ENCODE measurements around the gene TSPAN18. TPM values are rescaled to one million over a fixed set of nuclear protein-coding genes. Genes with fewer than 3 reads are reported as not detected.
A peak's percentile ranks its signal among the peaks of the same experiment; 100 is the strongest.

TSPAN18 gene
- total and polyA plus RNA-seq, 8 donors: 27.2 to 85.8 (median 63.7) TPM

- no peak overlapping the region for H3K27ac ChIP-seq
Measured at GRCh38 chr11:44945666-44946065, 218.9 kb downstream of the TSPAN18 start.

DNA sequence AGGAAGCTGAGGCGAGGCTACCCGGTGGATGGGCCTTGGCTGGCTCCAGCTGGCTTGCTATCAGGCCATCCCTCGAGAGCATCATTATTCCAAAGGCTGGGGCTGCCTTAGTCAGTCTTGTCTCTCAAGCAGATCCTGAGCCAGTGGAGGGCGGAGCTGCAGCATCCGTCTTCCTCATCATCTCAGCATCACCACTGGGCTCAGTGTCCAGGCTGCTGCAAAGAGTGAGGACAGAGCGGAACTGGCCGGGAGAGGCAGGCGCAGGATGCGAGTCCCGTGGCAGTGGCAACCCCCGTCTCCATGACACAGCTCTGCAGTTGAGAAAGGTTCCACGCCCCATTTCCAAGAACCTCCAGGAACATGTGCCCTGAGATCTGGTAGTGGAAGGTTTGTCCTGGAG, 219.5 kb downstream of the TSPAN18 start:
- intact Hi-C loops (cut with DNase I): no loop called here
- TF ChIP-seq CTCF (IDR thresholded peaks at IDR 0.05): no peak
- DNase-seq: no peak
- H3K36me3 ChIP-seq: peaks cover 0 to 15% of the 10 kb centered on the region in 2 donors
- ATAC-seq: no peak
- H3K9me3 ChIP-seq: no peaks in the 10 kb centered on the region
- H3K4me1 ChIP-seq: peaks cover 0 to 70% of the 10 kb centered on the region in 2 donors
- H3K27me3 ChIP-seq: peaks cover 0 to 6% of the 10 kb centered on the region in 2 donors
- H3K4me3 ChIP-seq: no peak overlapping the region
- no peak overlapping the region for H3K27ac ChIP-seq

More at GRCh38 chr11:44945666-44946065, 218.9 kb downstream of the TSPAN18 start:
- H3K4me3 ChIP-seq: no peak overlapping the region
- peak in 1 of 4 donors; percentile 63 for DNase-seq
- H3K9me3 ChIP-seq: no peaks in the 10 kb centered on the region
- peaks cover 0 to 6% of the 10 kb centered on the region in 2 donors for H3K27me3 ChIP-seq
- intact Hi-C loops (cut with DNase I): no loop called here
- TF ChIP-seq CTCF (IDR thresholded peaks at IDR 0.05): no peak
- peaks cover 0 to 17% of the 10 kb centered on the region in 2 donors for H3K36me3 ChIP-seq
- H3K4me1 ChIP-seq: peaks cover 0 to 64% of the 10 kb centered on the region in 2 donors
- no peak for ATAC-seq

DNA sequence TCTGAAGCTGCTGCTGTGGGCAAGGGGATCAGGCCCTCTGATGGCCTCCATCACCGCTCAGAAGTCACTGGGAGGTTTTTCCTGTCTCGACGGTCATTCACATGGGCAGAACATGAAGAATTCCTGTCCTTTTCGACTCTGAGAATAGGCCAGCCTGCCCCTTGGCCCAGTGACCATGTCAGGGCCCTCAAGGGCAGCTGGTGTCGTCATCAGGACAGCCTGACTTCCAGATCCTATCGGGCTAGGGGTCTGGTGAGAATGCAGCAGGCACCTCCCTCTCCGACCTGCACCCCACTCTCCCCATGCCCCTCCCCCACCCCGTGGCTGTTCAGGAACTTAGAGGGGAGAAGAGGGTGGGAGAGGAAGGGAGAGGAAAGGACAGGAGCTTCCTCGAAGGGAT, 220.4 kb downstream of the TSPAN18 start:
- peaks cover 0 to 6% of the 10 kb centered on the region in 2 donors for H3K27me3 ChIP-seq
- H3K4me1 ChIP-seq: peaks cover 0 to 75% of the 10 kb centered on the region in 2 donors
- DNase-seq (no peak), ATAC-seq (no peak)
- H3K36me3 ChIP-seq: peaks cover 0 to 15% of the 10 kb centered on the region in 2 donors
- no peak for TF ChIP-seq CTCF (IDR thresholded peaks at IDR 0.05)
- H3K4me3 ChIP-seq: no peak overlapping the region
- intact Hi-C loops (cut with DNase I): no loop called here
- H3K27ac ChIP-seq: no peak overlapping the region
- H3K9me3 ChIP-seq: no peaks in the 10 kb centered on the region

DNA sequence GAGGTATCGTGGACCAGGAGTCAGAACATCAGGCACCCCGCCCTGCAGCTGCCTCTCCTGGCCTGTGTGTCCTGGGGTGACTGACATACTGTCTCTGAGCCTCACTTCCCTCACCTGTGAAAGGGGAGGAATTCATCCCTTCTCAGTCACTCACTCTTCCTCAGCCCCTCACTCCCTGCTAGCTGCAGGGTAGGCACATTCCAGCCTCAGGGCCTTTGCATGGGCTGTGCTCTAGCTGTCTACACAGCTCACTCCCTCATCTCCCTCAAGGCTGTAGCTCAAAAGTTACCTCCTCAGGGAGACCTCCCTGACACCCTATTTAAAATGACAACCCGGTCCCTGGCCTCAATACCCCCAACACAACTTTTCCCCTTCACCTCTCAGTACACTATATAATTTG, 221.4 kb downstream of the TSPAN18 start:
- intact Hi-C loops (cut with DNase I): no loop called here
- no peak for TF ChIP-seq CTCF (IDR thresholded peaks at IDR 0.05)
- Histone ChIP-seq H3K4me1 (peaks cover 0 to 74% of the 10 kb centered on the region in 2 donors), H3K27ac (no peak overlapping the region), H3K4me3 (no peak overlapping the region), H3K9me3 (no peaks in the 10 kb centered on the region), H3K27me3 (peaks cover 0 to 6% of the 10 kb centered on the region in 2 donors), H3K36me3 (peaks cover 0 to 15% of the 10 kb centered on the region in 2 donors)
- DNase-seq: no peak
- no peak for ATAC-seq

DNA sequence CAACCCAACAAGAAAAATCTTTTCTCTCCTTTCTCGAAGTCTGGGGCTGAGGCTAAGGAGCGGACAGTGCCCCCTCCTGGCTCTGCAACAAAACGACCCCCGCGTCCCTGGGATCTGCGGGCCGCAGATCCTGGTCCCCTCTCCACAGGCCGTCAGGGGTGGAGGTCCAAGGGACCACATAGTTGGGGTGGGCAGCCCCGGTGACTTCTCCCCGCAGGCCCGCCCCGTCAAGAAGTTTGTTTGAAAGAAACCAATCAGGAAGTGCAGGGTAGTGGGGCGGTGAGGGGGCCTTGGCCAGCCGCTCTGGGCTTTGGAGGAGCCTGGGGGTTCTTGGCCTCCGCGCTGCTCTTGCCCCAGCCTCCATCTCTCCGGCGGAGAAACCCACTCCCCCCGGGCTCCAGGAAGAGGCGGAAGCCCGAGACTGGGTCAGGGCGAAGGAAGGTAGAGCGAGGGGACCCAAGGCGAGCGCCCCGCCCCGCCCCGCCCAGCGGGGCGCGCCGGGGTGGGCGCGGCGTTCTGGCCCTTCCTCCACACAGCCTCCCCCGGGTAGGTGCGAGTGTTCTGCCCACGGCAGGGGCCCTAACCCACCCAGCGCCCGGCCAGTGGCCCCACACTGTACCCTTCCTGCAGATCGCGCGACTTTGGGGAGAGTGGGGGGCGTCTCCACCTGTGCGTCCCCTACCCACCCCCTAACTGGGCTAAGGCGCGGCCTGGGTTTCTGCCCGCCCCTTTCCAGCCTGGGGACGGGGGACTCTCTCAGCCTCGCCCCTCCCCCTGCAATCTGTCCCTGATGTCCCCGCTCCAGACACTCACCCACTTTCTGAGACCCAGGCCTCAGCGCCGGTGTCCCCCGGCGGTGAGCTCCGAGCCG, 222.6 kb downstream of the TSPAN18 start:
- peak in 3 of 4 donors; percentile 44 to 83 (median 56) for DNase-seq
- intact Hi-C loops (cut with DNase I): no loop called here
- H3K4me1 ChIP-seq: peaks cover 0 to 74% of the 10 kb centered on the region in 2 donors
- H3K27me3 ChIP-seq: peaks cover 0 to 6% of the 10 kb centered on the region in 2 donors
- peak; percentile 26 to 47 for TF ChIP-seq CTCF (IDR thresholded peaks at IDR 0.05)
- peak overlapping the region; percentile 60 to 79 for H3K4me3 ChIP-seq
- peaks cover 0 to 15% of the 10 kb centered on the region in 2 donors for H3K36me3 ChIP-seq
- ATAC-seq: peak; percentile 63
- no peaks in the 10 kb centered on the region for H3K9me3 ChIP-seq
- peak overlapping the region; percentile 59 to 86 for H3K27ac ChIP-seq
